ENCODE data around the gene TMTC2. TPM values are rescaled to one million over a fixed set of nuclear protein-coding genes. Genes with fewer than 3 reads are reported as not detected.

The TMTC2 gene
- total and polyA plus RNA-seq, 2 donors (not counting 1 experiment from before 2014, with no cell fraction given): 2.4 to 3.2 TPM

- Histone ChIP-seq H3K4me3 (ENCODE audit: control extremely low read depth in 1 of 5, extremely low read depth in 1 of 5, insufficient read depth in 1 of 5, low read depth in 2 of 5, low read length in 4 of 5) (no peak overlapping the region), H3K27me3 (replicated peaks in 1 of 4; ENCODE audit: control extremely low read depth in 1 of 4, control insufficient read depth in 3 of 4, insufficient read depth in 4 of 4, low read length in 3 of 4) (no peaks in the 10 kb centered on the region), H2AFZ (ENCODE audit: insufficient read depth, low read depth, low read length, poor library complexity, severe bottlenecking) (no peak overlapping the region), H3K4me1 (ENCODE audit: control insufficient read depth in 2 of 2, insufficient read depth in 2 of 2, low read length in 2 of 2) (no peaks in the 10 kb centered on the region), H3K4me2 (replicated peaks; ENCODE audit: low read depth, low read length, poor library complexity, severe bottlenecking) (no peak overlapping the region), H3K27ac (ENCODE audit: low read length in 2 of 2) (no peak overlapping the region), H3K36me3 (replicated peaks in 1 of 2; ENCODE audit: control extremely low read depth in 1 of 2, control insufficient read depth in 1 of 2, extremely low read depth in 1 of 2, insufficient read depth in 2 of 2, low read length in 1 of 2) (no peaks in the 10 kb centered on the region), H3K9me3 (ENCODE audit: control extremely low read depth in 1 of 3, control insufficient read depth in 2 of 3, insufficient read depth in 1 of 3, low read length in 2 of 3) (peaks cover 3 to 21% (median 11%) of the 10 kb centered on the region in 3 donors), H3K9ac (ENCODE audit: low read length) (no peak overlapping the region), H4K20me1 (ENCODE audit: control insufficient read depth, insufficient read depth, low read length, poor library complexity, severe bottlenecking) (no peaks in the 10 kb centered on the region), H3K79me2 (ENCODE audit: control insufficient read depth, insufficient read depth, low read length) (no peaks in the 10 kb centered on the region)
- no peak for DNase-seq
- Mint-ChIP-seq H3K9me3 (ENCODE audit: insufficient read depth) (peaks cover 11% of the 10 kb centered on the region), H3K4me1 (no peaks in the 10 kb centered on the region), H3K27me3 (no peaks in the 10 kb centered on the region), H3K27ac (no peak overlapping the region), H3K4me3 (no peak overlapping the region)
- POLR2A ChIA-PET: no interaction called here
- ATAC-seq (ENCODE audit: low read depth): no peak
- CTCF ChIA-PET: no interaction called here
- intact Hi-C loops (cut with micrococcal nuclease): no loop called here
- TF ChIP-seq EZH2 (IDR thresholded peaks at IDR 0.05; ENCODE audit: borderline replicate concordance, insufficient read depth, low read depth, low read length, poor library complexity, severe bottlenecking): no peak
- TF ChIP-seq CTCF (IDR thresholded peaks at IDR 0.05): no peak
- WGBS (ENCODE audit: insufficient coverage): 0% methylated on average over 1 of the region's 4 CpGs
These were observed 323.6 kb downstream of the TMTC2 start for GRCh38 chr12:83010169-83010804.

GRCh38 chr12:83015390-83016217 is 328.9 kb downstream of the TMTC2 start:
- Histone ChIP-seq H3K36me3 (replicated peaks in 1 of 2; ENCODE audit: control extremely low read depth in 1 of 2, control insufficient read depth in 1 of 2, extremely low read depth in 1 of 2, insufficient read depth in 2 of 2, low read length in 1 of 2) (no peaks in the 10 kb centered on the region), H2AFZ (ENCODE audit: insufficient read depth, low read depth, low read length, poor library complexity, severe bottlenecking) (no peak overlapping the region), H4K20me1 (ENCODE audit: control insufficient read depth, insufficient read depth, low read length, poor library complexity, severe bottlenecking) (no peaks in the 10 kb centered on the region), H3K4me3 (ENCODE audit: control extremely low read depth in 1 of 5, extremely low read depth in 1 of 5, insufficient read depth in 1 of 5, low read depth in 2 of 5, low read length in 4 of 5) (no peak overlapping the region), H3K9me3 (ENCODE audit: control extremely low read depth in 1 of 3, control insufficient read depth in 2 of 3, insufficient read depth in 1 of 3, low read length in 2 of 3) (peaks cover 0 to 7% (median 0%) of the 10 kb centered on the region in 3 donors), H3K27me3 (replicated peaks in 1 of 4; ENCODE audit: control extremely low read depth in 1 of 4, control insufficient read depth in 3 of 4, insufficient read depth in 4 of 4, low read length in 3 of 4) (no peaks in the 10 kb centered on the region), H3K27ac (ENCODE audit: low read length in 2 of 2) (no peak overlapping the region), H3K9ac (ENCODE audit: low read length) (no peak overlapping the region), H3K4me1 (ENCODE audit: control insufficient read depth in 2 of 2, insufficient read depth in 2 of 2, low read length in 2 of 2) (no peaks in the 10 kb centered on the region), H3K4me2 (replicated peaks; ENCODE audit: low read depth, low read length, poor library complexity, severe bottlenecking) (no peak overlapping the region), H3K79me2 (ENCODE audit: control insufficient read depth, insufficient read depth, low read length) (no peaks in the 10 kb centered on the region)
- ATAC-seq (ENCODE audit: low read depth): no peak
- Mint-ChIP-seq H3K27ac (no peak overlapping the region), H3K9me3 (ENCODE audit: insufficient read depth) (peaks cover 4% of the 10 kb centered on the region), H3K4me1 (no peaks in the 10 kb centered on the region), H3K4me3 (no peak overlapping the region), H3K27me3 (no peaks in the 10 kb centered on the region)
- DNase-seq: no peak
- TF ChIP-seq EZH2 (IDR thresholded peaks at IDR 0.05; ENCODE audit: borderline replicate concordance, insufficient read depth, low read depth, low read length, poor library complexity, severe bottlenecking) (no peak), CTCF (IDR thresholded peaks at IDR 0.05) (no peak)
- ChIA-PET CTCF (no interaction called here), POLR2A (no interaction called here)
- intact Hi-C loops (cut with micrococcal nuclease): no loop called here
- 56% methylated on average over 6 of the region's 8 CpGs for WGBS (ENCODE audit: insufficient coverage)

All from B cell (primary cell).